ENCODE data around the gene PLCL1.

PLCL1 gene

GRCh38 chr2:198114064-198114463, 309.7 kb downstream of the PLCL1 start:
- DNase-seq (ENCODE audit: low read depth in 2 of 2): no peak

- DNase-seq (ENCODE audit: low read depth in 2 of 2): no peak
Observed at GRCh38 chr2:198115201-198115600, 310.8 kb downstream of the PLCL1 start.

GRCh38 chr2:198116756-198117155, 312.4 kb downstream of the PLCL1 start:
- no peak for DNase-seq (ENCODE audit: low read depth in 2 of 2)

- no peak for DNase-seq (ENCODE audit: low read depth in 2 of 2)
Observed at GRCh38 chr2:198117406-198118041, 313.1 kb downstream of the PLCL1 start.

- peak in 1 of 2 donors; percentile 1 for DNase-seq (ENCODE audit: low read depth in 2 of 2)
Observed at GRCh38 chr2:198127627-198128026, 323.2 kb downstream of the PLCL1 start.

GRCh38 chr2:198129609-198130008, 325.2 kb downstream of the PLCL1 start:
- no peak for DNase-seq (ENCODE audit: low read depth in 2 of 2)

- DNase-seq (ENCODE audit: low read depth in 2 of 2): no peak
Observed at GRCh38 chr2:198134293-198134955, 330.0 kb downstream of the PLCL1 start.

- no peak for DNase-seq (ENCODE audit: low read depth in 2 of 2)
Observed at GRCh38 chr2:198135481-198135934, 331.1 kb downstream of the PLCL1 start.

- DNase-seq (ENCODE audit: low read depth in 2 of 2): no peak
Observed at GRCh38 chr2:198136142-198136541, 331.7 kb downstream of the PLCL1 start.

GRCh38 chr2:198137733-198138132, 333.3 kb downstream of the PLCL1 start:
- DNase-seq (ENCODE audit: low read depth in 2 of 2): no peak

GRCh38 chr2:198141726-198142125, 337.3 kb downstream of the PLCL1 start:
- DNase-seq (ENCODE audit: low read depth in 2 of 2): no peak

GRCh38 chr2:198143156-198143555, 338.8 kb downstream of the PLCL1 start:
- DNase-seq (ENCODE audit: low read depth in 2 of 2): no peak

GRCh38 chr2:198143793-198144192, 339.4 kb downstream of the PLCL1 start:
- no peak for DNase-seq (ENCODE audit: low read depth in 2 of 2)

GRCh38 chr2:198144660-198145059, 340.3 kb downstream of the PLCL1 start:
- DNase-seq (ENCODE audit: low read depth in 2 of 2): no peak

- no peak for DNase-seq (ENCODE audit: low read depth in 2 of 2)
Observed at GRCh38 chr2:198146346-198146940, 342.1 kb downstream of the PLCL1 start.

GRCh38 chr2:198157314-198157713, 352.9 kb downstream of the PLCL1 start:
- no peak for DNase-seq (ENCODE audit: low read depth in 2 of 2)

- DNase-seq (ENCODE audit: low read depth in 2 of 2): no peak
Observed at GRCh38 chr2:198161151-198161550, 356.8 kb downstream of the PLCL1 start.

GRCh38 chr2:198162276-198162675, 357.9 kb downstream of the PLCL1 start:
- DNase-seq (ENCODE audit: low read depth in 2 of 2): no peak

GRCh38 chr2:198164843-198165242, 360.4 kb downstream of the PLCL1 start:
- no peak for DNase-seq (ENCODE audit: low read depth in 2 of 2)

GRCh38 chr2:198165289-198165688, 360.9 kb downstream of the PLCL1 start:
- DNase-seq (ENCODE audit: low read depth in 2 of 2): no peak

- DNase-seq (ENCODE audit: low read depth in 2 of 2): no peak
Observed at GRCh38 chr2:198167346-198167745, 363.0 kb downstream of the PLCL1 start.

- no peak for DNase-seq (ENCODE audit: low read depth in 2 of 2)
Observed at GRCh38 chr2:198168651-198169050, 364.3 kb downstream of the PLCL1 start.

- no peak for DNase-seq (ENCODE audit: low read depth in 2 of 2)
Observed at GRCh38 chr2:198173242-198173641, 368.8 kb downstream of the PLCL1 start.

Data from stimulated activated CD8-positive, alpha-beta memory T cell treated with anti-CD3 and anti-CD28 coated beads, Interleukin-7, amount 100 ng/mL, for 1 hour (primary cell).